Mesenchymal stem cell (in vitro differentiated cells and primary cell): Measurements from ENCODE around the gene CAMTA1.
A peak's percentile ranks its signal among the peaks of the same experiment; 100 is the strongest.

Source experiments
- DNase-seq: peaks from one replicate; pipeline ENCODE4 v3.0.0-alpha.2; 2013
- H2AFZ ChIP-seq: one replicate; pipeline ENCODE4 v1.6.1; 2013; ENCODE audit warnings: low read depth, mild to moderate bottlenecking, control low read depth, inconsistent platforms, low read length, moderate library complexity
- H2AK5ac ChIP-seq: 2 replicates; pipeline ENCODE4 v1.6.1; 2013; ENCODE audit warnings: low read length, moderate library complexity, mild to moderate bottlenecking, inconsistent platforms; ENCODE audit not compliant: severe bottlenecking
- H2BK120ac ChIP-seq: one replicate; pipeline ENCODE4 v1.6.1; 2013; ENCODE audit warnings: low read depth, mild to moderate bottlenecking, inconsistent platforms, low read length, moderate library complexity
- H2BK12ac ChIP-seq, 2 experiments: one replicate each; pipeline ENCODE4 v1.6.1; 2013; ENCODE audit warnings: inconsistent platforms in 2 of 2, low read length in 2 of 2, mild to moderate bottlenecking in 2 of 2, moderate library complexity in 2 of 2, control low read depth in 1 of 2
- H2BK15ac ChIP-seq: one replicate; pipeline ENCODE4 v1.6.1; 2013; ENCODE audit warnings: mild to moderate bottlenecking, low read depth, inconsistent platforms; ENCODE audit not compliant: poor library complexity, severe bottlenecking
- H2BK5ac ChIP-seq: 2 replicates; pipeline ENCODE4 v1.6.1; 2013; ENCODE audit warnings: low read depth, mild to moderate bottlenecking, low read length, control low read depth, inconsistent platforms; ENCODE audit not compliant: poor library complexity, severe bottlenecking
- H3K14ac ChIP-seq, 2 experiments: one replicate each; pipeline ENCODE4 v1.6.1; 2013; ENCODE audit warnings: inconsistent platforms in 2 of 2, low read length in 2 of 2, control low read depth in 1 of 2, mild to moderate bottlenecking in 1 of 2, moderate library complexity in 1 of 2
- H3K18ac ChIP-seq, 2 experiments: one replicate each; pipeline ENCODE4 v1.6.1; 2013; ENCODE audit warnings: inconsistent platforms in 2 of 2, low read length in 2 of 2, control low read depth in 1 of 2, low read depth in 1 of 2, mild to moderate bottlenecking in 1 of 2
- H3K23ac ChIP-seq, 2 experiments: one replicate each; pipeline ENCODE4 v1.6.1; 2013; ENCODE audit warnings: inconsistent platforms in 2 of 2, low read length in 2 of 2, mild to moderate bottlenecking in 2 of 2, moderate library complexity in 2 of 2, control low read depth in 1 of 2
- H3K27ac ChIP-seq: 2 replicates; pipeline ENCODE4 v1.5.1; 2013; ENCODE audit warnings: mild to moderate bottlenecking, moderate library complexity, low read length, control low read depth, inconsistent platforms; ENCODE audit not compliant: poor library complexity, severe bottlenecking
- H3K27me3 ChIP-seq, 2 experiments: 2 replicates each; pipeline versions ENCODE4 v1.6.1 to v1.7.0; 2013; ENCODE audit warnings: low read length in 2 of 2, mild to moderate bottlenecking in 2 of 2, moderate library complexity in 2 of 2, control low read depth in 1 of 2, inconsistent platforms in 1 of 2; ENCODE audit not compliant: control insufficient read depth in 1 of 2, insufficient read depth in 1 of 2
- H3K36me3 ChIP-seq, 2 experiments: 2 replicates each; pipeline versions ENCODE4 v1.6.1 to v1.7.0; 2013; ENCODE audit warnings: low read length in 2 of 2, control low read depth in 1 of 2, inconsistent platforms in 1 of 2, low read depth in 1 of 2, mild to moderate bottlenecking in 1 of 2; ENCODE audit not compliant: insufficient read depth in 2 of 2, control insufficient read depth in 1 of 2
- H3K4ac ChIP-seq, 2 experiments: one replicate each; pipeline ENCODE4 v1.6.1; 2013; ENCODE audit warnings: inconsistent platforms in 2 of 2, low read length in 2 of 2, mild to moderate bottlenecking in 2 of 2, moderate library complexity in 2 of 2, control low read depth in 1 of 2, low read depth in 1 of 2
- H3K4me1 ChIP-seq: 2 replicates; pipeline ENCODE4 v1.6.1; 2013; ENCODE audit warnings: low read depth, low read length, control low read depth; ENCODE audit not compliant: control insufficient read depth, insufficient read depth
- H3K4me2 ChIP-seq: 2 replicates; pipeline ENCODE4 v1.6.1; 2013; ENCODE audit warnings: low read length, mild to moderate bottlenecking, inconsistent platforms; ENCODE audit not compliant: poor library complexity, severe bottlenecking
- H3K4me3 ChIP-seq, 2 experiments: 2 replicates each; pipeline versions ENCODE4 v1.5.1 to v1.7.0; 2013; ENCODE audit warnings: low read length in 2 of 2, mild to moderate bottlenecking in 2 of 2, control low read depth in 1 of 2, low read depth in 1 of 2; ENCODE audit not compliant: insufficient read depth in 1 of 2
- H3K79me1 ChIP-seq: replicated peaks from 2 replicates; pipeline ENCODE4 v1.6.1; 2013; ENCODE audit warnings: mild to moderate bottlenecking, control low read depth, low read length, inconsistent platforms; ENCODE audit not compliant: poor library complexity, severe bottlenecking
- H3K9ac ChIP-seq: 2 replicates; pipeline ENCODE4 v1.7.0; 2013; ENCODE audit warnings: mild to moderate bottlenecking, low read length, moderate library complexity
- H3K9me3 ChIP-seq: 2 replicates; pipeline ENCODE4 v1.7.0; 2013; ENCODE audit warnings: mild to moderate bottlenecking, low read length; ENCODE audit not compliant: control insufficient read depth
- H4K8ac ChIP-seq: one replicate; pipeline ENCODE4 v1.6.1; 2013; ENCODE audit warnings: inconsistent platforms, mild to moderate bottlenecking, low read length, moderate library complexity
- H4K91ac ChIP-seq: one replicate; pipeline ENCODE4 v1.6.1; 2013; ENCODE audit warnings: mild to moderate bottlenecking, low read length, inconsistent platforms
- WGBS: methylation state at CpG from one replicate; pipeline ENCODE4 v1.1.7; 2013; ENCODE audit warnings: mixed read lengths; 5-methylcytosine and 5-hydroxymethylcytosine counted together

The CAMTA1 gene

GRCh38 chr1:7460807-7461206, 675.6 kb downstream of the CAMTA1 start:
- no peak overlapping the region for H3K23ac ChIP-seq
- H3K36me3 ChIP-seq, result no peaks in the 10 kb centered on the region
- no peaks in the 10 kb centered on the region for H3K79me1 ChIP-seq
- no peak overlapping the region for H2BK120ac ChIP-seq
- no peak overlapping the region for H2BK12ac ChIP-seq
- peaks cover 16% of the 10 kb centered on the region for H3K4me1 ChIP-seq
- H3K27me3 ChIP-seq, result peaks cover 0 to 37% of the 10 kb centered on the region in 2 experiments
- no peak overlapping the region for H3K4me3 ChIP-seq
- DNase-seq, result no peak
- no peaks in the 10 kb centered on the region for H3K9me3 ChIP-seq
- no peak overlapping the region for H3K18ac ChIP-seq
- no peak overlapping the region for H3K4me2 ChIP-seq
- no peak overlapping the region for H3K9ac ChIP-seq
- 67% methylated on average over 6 of the region's 6 CpGs for WGBS
- no peak overlapping the region for H2AK5ac ChIP-seq
- H3K4ac ChIP-seq, result no peak overlapping the region
- H2AFZ ChIP-seq, result no peak overlapping the region
- H2BK15ac ChIP-seq, result no peak overlapping the region
- H4K91ac ChIP-seq, result no peak overlapping the region
- H4K8ac ChIP-seq, result no peak overlapping the region
- H3K27ac ChIP-seq, result no peak overlapping the region
- H3K14ac ChIP-seq, result no peak overlapping the region
- no peak overlapping the region for H2BK5ac ChIP-seq

GRCh38 chr1:7462617-7463016, 677.4 kb downstream of the CAMTA1 start:
- Histone ChIP-seq H4K8ac (no peak overlapping the region), H3K36me3 (no peaks in the 10 kb centered on the region), H2AFZ (no peak overlapping the region), H2BK120ac (no peak overlapping the region), H3K27me3 (peaks cover 0 to 28% of the 10 kb centered on the region in 2 experiments), H3K9ac (no peak overlapping the region), H2AK5ac (no peak overlapping the region), H4K91ac (no peak overlapping the region), H3K4me1 (peaks cover 9% of the 10 kb centered on the region), H2BK5ac (no peak overlapping the region), H2BK12ac (no peak overlapping the region), H3K4me2 (no peak overlapping the region), H3K9me3 (no peaks in the 10 kb centered on the region), H3K79me1 (no peaks in the 10 kb centered on the region), H3K4ac (no peak overlapping the region), H3K18ac (no peak overlapping the region), H3K4me3 (no peak overlapping the region), H3K27ac (no peak overlapping the region), H2BK15ac (peak overlapping the region; percentile 34), H3K14ac (no peak overlapping the region), H3K23ac (no peak overlapping the region)
- 87% methylated on average over 10 of the region's 10 CpGs for WGBS
- no peak for DNase-seq

GRCh38 chr1:7463526-7463925, 678.3 kb downstream of the CAMTA1 start:
- no peaks in the 10 kb centered on the region for H3K9me3 ChIP-seq
- H2BK120ac ChIP-seq, result no peak overlapping the region
- no peak overlapping the region for H2BK5ac ChIP-seq
- H3K9ac ChIP-seq, result no peak overlapping the region
- no peak overlapping the region for H4K91ac ChIP-seq
- no peak overlapping the region for H3K4ac ChIP-seq
- H2AFZ ChIP-seq, result no peak overlapping the region
- H3K4me3 ChIP-seq, result no peak overlapping the region
- no peaks in the 10 kb centered on the region for H3K79me1 ChIP-seq
- H3K4me1 ChIP-seq, result peaks cover 11% of the 10 kb centered on the region
- H3K14ac ChIP-seq, result no peak overlapping the region
- peaks cover 0 to 4% of the 10 kb centered on the region in 2 experiments for H3K36me3 ChIP-seq
- H4K8ac ChIP-seq, result no peak overlapping the region
- no peak overlapping the region for H2BK15ac ChIP-seq
- H3K23ac ChIP-seq, result no peak overlapping the region
- H3K4me2 ChIP-seq, result no peak overlapping the region
- peaks cover 0 to 28% of the 10 kb centered on the region in 2 experiments for H3K27me3 ChIP-seq
- H3K27ac ChIP-seq, result no peak overlapping the region
- DNase-seq, result no peak
- WGBS, result 96% methylated on average over 1 of the region's 7 CpGs
- no peak overlapping the region for H2AK5ac ChIP-seq
- no peak overlapping the region for H3K18ac ChIP-seq
- no peak overlapping the region for H2BK12ac ChIP-seq

- Histone ChIP-seq H3K79me1 (no peaks in the 10 kb centered on the region), H2BK5ac (no peak overlapping the region), H2AFZ (no peak overlapping the region), H2AK5ac (no peak overlapping the region), H4K8ac (no peak overlapping the region), H3K4me2 (no peak overlapping the region), H3K4me1 (peaks cover 20% of the 10 kb centered on the region), H2BK12ac (no peak overlapping the region), H3K18ac (no peak overlapping the region), H2BK15ac (no peak overlapping the region), H3K36me3 (peaks cover 0 to 4% of the 10 kb centered on the region in 2 experiments), H4K91ac (no peak overlapping the region), H3K4me3 (no peak overlapping the region), H2BK120ac (no peak overlapping the region), H3K27ac (no peak overlapping the region), H3K4ac (no peak overlapping the region), H3K9me3 (no peaks in the 10 kb centered on the region), H3K14ac (no peak overlapping the region), H3K23ac (no peak overlapping the region), H3K27me3 (peaks cover 0 to 19% of the 10 kb centered on the region in 2 experiments), H3K9ac (no peak overlapping the region)
- WGBS, result 90% methylated on average over 12 of the region's 12 CpGs
- no peak for DNase-seq
Measured at GRCh38 chr1:7464736-7465135, 679.5 kb downstream of the CAMTA1 start.
